Fibroblast of skin of right biceps (primary cell): Measurements from ENCODE around the gene TOR4A.

Experiments
- DNase-seq: peaks from one replicate; pipeline ENCODE4 v3.0.0-alpha.2; 2013

The TOR4A gene

DNA sequence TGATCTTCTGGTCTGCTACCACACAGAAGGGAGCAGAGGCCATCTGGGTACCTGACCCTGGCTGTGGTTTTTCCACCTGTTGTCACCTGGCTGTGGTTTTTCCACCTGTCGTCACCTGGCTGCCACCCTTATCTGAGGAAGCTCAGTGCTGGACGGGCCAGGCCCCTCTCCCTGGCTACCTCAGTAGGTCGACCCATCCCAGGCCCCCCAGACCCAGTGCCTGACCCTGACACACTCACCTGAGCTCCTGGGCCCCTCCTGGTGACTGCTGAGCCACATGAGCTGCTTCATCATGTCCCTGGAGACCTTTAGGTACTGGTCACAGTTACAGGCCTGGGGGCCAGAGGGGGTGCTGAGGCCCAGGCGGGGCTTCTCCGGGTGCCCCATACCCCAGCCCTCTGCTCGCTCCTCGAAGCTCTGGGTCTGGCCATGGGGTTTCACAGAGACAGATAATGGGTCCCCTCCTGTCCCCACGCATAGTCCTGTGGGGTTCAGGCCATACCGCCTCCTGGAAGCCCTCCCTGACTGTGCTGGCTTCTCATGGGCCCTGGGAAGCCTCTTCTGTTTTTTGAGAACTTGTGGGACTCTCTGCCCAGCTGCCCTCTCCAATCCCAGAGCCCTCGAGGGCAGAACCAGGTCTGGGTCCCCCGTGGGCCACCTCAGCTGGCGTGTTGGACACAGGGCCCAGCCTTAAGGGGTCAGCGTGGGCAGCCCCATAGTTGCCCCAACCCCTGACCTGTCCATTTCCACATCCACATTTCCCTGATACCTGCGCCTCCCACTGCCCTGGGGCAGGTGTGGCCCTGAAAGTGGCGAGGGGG is 32.1 kb downstream of the TOR4A start:
- no peak for DNase-seq

DNA sequence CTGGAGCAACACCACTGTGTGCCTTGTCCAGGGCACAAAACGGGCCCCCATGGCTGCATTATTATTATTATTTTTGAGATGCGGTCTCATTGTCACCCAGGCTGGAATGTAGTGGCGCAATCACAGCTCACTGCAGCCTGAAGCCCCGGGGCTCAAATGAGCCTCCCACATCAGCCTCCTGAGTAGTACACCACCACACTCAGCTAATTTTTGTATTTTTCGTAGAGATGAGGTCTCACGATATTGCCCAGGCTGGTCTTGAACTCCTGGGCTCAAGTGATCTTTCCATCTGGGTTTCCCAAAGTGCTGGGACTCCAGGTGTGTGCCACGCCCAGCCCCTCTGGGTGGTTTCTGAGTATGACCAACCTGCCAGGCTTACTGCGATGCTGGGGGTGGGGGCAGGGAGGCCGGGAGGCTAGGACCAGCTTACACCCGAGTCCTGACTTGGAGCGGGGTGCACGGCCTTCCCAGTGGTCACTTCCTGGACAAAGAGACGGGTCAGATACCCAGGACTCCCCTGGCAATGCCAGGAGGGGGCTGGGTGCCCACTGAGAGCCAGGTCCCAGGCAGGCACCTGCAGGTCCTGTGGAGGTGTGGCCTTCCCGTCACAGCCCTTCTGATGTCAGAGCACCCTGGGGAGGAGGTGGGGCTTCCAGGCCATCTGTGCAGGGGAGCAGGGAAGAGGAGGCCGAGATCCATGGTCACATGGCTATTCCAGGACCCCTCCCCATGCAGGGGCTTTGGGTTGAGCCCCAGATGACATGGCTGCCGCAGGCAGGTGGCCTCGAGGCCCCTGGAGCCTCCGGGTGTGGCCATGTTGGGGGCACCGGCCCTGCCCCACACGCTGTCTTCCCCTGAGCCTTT is 32.9 kb downstream of the TOR4A start:
- DNase-seq, result no peak

DNA sequence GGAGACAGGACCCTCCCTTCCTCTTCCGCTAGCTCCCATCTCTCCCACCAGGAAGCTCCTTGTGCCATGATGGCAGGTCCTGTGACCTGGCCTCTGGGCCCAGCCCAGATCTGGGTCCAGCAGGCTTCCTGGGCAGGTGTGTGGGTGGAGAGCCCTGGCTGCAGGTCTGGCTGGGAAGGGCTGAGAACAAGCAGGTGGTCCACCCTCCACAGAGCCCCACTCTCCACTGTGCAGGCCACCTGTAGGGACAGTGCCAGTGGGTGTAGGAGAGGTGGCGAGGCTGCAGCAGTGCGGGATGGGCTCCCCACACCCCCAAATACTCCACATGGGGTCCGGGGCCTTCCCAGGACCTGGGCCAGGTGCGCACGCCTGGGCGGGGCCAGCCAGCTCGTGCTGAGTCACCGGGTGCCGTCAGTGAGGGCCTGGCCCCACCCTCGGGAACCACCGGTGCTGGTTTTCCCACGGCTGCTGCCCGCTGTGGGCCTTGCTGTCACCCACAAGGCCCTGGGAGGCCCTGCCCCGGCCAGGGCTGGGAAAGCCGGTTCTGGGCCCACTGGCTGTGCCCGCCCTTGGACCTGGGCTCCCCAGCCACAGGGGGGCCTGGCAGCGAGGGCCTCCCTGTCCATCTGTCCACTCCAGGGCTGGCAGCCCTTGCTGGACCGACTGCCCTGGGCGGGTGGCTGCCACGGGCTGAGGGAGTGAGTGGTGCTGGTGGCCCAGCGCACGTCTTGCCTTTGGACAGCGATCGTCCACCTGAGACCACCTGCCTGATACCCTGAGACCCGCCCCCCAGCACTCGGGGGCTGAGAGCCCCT is 33.9 kb downstream of the TOR4A start:
- no peak for DNase-seq

DNA sequence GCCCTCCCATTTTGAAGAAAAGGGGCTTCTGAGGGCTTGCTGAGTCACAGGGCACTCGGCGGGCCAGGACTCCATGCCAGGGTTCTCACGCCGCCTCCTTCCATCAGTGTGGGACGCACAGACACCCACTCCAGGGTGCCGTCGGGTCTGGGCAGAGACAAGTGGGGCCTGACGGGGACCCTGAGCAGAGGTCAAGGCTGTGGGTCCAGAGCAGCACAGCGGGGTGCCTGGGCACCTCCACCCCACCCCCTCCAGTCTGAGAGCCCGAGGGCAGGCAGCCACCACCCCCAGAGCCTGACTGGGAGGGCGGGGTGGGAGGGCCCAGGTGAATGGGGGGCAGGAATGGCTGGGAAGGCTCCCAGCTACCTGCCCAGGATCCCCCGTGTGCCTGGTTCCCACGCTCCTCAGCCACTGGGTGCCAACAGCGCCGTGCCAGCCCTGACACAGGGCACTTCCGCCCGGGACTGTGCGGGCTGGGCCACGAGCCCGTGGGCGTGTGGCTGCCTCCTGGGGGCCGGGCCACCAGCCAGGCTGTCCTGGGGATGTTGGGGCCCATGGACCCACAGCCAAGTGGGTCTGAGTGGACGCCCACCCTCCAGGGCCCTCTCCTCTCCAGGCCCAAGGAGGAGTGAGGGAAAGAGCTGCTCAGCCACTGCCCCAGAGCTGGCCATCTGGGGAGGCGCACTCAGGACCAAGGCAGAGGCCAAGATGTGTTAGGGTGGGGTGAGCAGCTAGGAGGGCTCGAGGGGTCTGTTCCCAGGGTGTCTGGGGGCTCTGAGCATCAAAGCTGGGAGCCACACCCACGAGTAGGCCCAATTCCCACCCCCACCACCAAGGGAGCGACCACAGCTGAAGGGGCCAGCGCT is 34.7 kb downstream of the TOR4A start:
- no peak for DNase-seq

DNA sequence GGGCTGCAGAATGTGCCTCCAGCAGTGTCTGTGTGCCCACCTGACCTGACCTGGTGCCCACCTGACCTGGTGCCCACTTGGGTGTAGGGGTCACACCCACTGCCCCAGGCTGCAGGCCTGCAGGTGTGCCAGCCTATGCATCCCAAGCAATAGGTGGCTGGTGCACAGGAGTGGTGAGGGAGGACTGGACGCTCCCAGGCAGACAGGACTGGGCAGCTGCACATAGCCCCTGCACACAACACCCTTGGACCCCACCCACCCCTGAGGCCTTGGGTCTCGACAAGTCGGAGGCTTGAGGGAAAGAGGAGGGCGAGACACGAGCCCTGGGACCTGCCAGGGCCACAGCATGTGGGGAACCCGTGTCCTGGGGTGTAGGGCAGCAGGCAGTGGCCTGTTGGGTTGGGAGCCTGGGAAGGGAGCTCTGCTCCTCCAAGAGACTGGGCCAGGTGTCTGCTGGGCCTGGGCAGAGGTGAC is 35.4 kb downstream of the TOR4A start:
- no peak for DNase-seq

DNA sequence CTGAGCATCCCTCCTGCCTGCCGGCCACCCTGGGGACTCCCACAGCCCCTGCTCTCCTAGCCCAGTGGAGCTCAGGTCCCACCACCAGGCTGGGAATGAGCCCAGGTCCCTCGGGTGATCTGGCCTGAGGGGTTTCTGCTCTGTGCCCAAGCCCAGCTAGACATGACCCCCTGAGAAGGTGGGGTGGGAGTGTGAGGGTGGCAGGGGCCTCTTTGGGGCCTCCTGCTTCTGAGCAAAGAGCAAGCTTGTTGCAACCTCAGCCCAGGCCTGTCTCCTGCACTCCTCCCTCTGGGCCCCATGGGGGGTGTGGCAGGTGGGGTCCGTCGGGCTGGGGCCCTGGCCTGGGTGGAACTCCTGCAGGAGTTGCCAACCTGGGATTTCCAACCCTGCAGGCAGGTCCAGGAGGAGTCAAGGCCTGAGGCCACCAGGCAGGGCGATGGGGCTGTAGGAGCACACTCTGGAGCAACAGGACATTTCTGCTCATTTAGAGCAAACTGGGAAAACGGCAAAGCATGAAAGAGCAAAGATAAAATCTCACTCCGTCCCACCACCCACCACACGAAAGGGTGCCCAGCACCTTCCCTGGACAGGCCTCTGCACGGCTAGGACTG is 35.9 kb downstream of the TOR4A start:
- no peak for DNase-seq

DNA sequence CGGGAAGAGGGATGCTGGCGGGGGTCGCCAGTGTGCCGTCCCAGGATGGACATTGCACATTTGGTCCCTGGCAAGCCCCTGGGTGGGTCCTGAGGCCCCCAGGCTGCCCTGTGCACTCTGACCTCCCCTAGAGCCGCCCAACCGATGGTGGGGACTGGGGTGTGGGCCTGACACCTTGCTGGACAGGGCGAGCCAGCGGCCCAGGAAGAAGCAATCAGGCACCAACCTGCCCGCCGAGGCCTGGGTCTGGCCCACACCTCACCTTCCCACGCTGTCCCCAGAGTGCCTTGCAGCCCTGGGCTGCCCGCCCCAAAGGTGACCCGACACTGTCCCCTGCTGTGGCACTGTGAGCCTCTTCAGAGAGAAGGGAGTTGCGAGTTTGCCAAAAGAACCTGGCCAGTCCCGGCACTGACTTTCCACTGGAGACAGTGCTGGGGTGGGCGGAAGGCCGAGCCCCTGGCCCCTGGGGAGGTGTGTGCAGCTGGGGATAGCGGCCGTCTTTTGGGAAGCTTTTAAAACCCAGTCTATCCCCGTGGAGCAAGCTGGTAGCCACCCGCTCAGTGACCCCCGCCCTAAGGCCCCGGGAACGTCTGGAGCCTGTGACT is 36.5 kb downstream of the TOR4A start:
- DNase-seq, result no peak

DNA sequence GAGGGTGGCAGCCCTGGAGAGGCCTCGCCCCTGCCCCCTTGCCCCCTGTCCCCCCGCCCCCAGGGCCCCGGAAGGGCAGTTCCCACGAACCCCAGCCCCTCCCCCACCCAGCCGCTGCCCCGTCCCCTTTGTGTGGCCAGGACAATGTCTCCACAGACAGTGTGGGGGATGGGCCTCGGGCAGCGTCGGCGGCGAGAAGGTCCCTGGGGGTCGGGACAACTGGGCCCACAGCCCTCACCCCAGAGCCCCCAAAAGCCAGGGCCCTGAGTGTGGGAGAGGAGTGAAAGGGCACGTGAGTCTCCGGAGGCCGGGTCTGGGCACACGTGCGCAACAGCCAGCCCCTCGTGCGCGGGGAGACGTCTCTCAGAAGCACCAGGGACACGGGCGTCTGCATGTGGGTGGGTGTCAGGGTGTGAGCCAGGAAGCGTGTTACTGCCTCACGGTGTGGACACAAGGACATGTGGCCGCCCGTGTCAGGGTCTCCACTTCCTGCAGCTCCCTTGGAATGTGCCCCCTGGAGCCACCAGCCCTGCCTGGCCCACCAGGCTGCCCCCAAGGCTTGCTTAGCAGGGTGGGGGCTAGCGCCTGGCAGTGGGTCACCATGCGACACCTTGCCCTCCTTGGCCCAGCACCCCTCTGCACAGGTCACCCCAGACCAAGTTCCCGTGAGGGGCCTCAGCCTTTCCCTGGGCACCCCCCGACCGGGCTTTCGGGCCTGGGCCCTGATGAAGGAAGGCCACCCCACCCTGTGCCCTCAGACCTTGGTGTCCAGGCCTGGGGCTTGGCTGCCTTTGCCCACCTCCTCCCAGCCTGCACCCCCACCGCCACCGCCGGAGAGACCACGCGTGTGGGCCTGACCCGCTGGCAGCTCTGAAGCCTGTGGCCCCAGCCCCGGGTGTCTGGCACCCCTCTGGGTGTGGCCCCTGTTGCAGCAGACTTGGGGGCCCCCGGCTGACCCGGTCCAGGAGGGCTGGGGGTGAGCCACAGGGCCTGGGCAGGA is 37.3 kb downstream of the TOR4A start:
- DNase-seq, result no peak

DNA sequence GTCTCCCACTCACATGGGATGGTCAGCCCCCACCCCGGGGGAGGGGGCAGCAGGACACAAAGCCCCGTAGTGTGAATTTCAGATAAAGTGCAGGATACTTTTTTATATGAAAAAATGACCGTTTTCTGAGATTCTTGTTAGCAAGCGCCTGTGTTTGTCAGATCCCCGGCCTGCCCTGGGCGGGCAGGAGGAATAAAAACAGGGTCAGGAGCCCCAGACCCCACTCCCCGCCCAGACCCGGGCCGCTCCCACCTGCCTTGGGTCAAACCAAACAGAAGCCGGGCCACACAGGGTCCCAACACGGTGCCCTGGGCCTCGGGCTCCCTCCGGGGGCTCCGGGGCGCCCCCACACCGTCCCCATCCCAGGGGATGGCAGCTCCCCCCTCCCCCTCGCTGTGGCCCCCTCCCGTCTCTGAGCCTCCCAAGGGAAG is 38.1 kb downstream of the TOR4A start:
- DNase-seq, result no peak

DNA sequence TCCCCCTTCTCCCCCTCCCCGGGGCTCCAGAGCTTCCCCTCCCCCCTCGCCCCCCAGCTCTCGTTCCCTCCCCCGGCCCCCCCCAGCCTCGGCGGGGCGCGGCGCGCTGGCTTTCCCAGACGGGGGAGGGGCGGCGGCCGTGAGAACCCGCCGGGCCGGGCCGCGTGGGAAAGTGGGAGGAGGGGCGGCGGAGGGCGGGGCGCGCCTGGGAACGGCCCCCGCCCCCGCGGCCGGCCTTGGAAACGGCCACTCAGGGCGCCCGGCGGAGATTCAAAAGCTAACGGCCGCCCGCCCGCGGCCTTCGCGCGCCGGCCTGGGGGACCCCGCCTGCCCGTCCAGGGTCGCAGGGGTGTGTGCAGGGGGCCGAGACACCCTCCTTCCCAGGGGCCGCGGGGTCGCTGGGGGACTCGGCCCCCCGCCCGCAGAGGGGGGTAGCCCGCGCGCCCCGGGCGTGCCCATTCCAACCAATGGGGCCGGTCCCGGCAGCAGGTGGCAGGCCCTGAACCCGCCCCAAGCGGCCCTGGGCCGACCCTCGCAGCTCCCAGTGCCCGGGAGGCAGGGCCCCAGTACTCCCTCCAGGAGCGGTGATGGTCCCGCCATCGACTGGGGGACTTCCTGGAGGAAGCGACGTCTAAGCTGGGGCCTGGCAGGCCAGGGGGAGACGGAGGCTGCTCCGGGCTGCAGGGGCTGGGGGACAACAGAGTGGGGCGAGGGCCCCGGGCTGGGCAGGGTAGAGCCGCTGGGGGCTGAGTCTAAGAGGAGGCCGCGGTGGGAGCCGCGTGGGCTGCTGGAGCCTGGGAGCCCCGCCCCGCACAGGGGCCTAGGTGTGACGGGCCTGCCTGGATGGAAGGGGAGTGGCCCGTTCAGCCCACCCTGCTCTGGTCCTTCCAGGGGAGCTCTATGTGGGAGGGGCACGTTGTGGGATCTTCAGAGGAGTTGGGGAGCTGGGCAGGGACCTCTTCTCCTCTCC is 38.8 kb downstream of the TOR4A start:
- peak; percentile 56 for DNase-seq

DNA sequence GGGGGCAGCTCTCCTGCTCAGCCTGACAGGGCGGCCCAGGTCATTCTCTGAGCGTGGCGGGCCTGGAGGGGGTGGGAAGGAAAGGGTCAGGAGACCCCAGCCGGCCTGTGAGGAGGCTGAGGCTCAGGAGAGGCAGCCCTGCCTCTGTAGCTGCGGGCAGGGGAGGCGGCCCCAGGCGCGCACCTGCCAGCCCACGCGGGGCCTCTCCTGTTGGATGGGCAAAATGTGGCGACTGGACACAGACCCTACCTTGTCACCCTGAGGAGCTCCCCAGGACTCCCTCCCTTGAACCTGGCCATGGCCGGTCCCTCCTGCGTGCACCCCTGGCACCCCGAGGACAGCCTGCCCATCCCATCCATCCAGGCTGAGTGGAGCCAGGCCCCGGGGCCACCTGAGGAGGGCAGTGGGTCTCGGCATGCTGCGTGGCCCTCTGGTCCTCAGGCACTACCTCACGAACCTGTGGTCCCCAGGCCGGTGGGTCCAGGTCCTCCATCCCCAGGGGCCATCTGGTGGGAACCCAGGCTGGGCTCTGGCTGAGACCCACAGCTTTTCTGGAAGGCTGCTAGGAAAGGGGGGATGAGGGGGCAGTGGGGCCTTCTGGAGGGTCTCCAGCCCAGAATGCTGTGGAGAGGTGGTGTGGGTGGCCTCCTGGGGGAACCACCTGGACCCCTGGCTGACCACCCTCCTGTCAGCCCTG is 39.6 kb downstream of the TOR4A start:
- no peak for DNase-seq

DNA sequence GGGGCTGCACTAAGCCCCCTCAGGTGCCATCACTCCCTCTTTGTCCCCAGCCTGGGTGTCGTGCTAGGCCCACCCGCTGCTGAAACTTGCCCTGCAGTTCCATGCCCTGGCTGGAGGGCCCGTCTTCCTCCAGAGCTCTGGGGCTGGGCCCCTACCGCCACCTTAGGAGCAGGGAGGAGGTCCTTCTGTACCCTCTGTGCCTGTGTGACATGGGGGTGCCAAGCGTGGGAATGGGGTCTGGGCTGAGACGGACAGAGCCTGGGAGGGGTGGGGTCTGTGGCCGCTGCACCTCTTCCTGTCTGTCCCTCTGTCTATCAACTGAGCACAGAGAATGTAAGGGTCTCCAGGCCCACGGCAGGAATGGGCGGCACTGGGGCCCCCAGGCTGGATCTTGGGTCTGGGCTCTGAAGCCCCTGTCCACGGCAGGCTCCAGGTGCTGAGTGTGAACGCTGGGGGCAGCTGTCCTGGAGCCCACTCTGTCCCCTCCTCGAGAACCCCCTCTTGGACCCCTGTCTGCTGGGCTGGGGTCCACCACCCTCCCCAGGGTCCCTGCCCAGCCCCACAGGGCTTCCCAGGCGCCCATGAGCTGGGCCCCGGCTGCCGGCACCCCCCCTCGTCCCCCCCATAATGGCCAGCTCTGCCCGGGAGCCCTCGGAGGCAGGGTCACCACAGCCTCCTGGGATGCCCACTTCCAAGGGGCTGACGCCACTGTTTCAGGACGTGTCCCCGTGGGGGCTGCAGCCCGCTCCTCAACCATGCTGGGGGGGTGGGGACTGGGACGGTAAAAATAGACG is 40.4 kb downstream of the TOR4A start:
- DNase-seq, result no peak

DNA sequence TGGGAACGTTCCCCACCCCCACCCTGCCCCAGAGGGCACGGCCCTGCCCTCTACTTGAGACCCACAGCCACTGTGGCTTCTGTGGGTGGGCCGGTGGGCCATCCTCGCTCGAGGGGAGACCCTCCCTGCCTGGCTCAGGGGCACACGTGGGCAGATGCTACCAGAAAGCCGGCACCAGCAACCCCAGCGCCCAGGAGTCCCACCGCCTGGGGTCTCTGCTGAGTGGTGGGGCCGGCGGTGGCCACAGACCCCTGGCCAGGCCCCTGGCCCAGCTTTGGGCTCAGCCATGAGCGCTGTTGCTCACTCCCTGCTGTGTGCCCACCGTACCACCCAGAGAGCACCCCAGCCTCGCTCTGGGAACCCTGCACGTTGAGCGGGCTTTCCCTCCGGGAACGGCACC is 41.1 kb downstream of the TOR4A start:
- DNase-seq, result no peak

DNA sequence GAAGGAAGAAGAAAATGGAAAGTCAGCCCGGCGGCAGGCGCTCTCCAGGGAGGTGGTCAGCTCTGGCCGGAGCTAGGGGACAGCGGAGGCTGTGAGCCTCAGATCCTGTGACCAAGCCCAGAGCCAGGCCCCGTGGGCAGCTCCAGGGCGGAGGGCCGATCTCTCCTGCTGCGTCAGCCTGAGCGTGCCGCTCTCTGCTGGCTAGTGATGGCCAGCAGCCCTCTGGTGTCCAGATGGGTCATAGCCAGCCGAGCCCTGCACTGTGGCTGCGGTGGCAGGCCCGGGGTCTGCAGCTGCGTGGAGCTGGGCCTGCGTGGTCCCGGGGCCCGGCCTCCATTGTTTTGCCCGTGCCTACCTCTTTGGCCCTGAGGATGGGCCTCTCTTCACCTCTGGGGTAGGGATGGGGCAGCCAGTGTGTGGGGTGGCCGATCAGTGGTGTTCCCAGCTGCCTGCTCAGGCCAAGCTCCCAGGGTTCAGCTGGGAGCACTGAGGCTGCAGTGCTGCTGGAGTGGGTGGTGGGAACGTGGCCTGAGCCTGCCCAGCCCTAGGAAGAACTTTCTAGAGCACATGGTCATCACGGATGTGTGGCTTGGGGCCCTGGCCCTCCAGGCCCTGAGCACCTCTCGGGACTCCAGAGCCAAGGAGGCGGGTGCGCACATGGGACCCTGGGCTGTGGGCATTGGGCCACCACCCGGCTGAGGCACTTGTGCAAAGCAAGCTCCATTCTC is 41.6 kb downstream of the TOR4A start:
- DNase-seq, result no peak

DNA sequence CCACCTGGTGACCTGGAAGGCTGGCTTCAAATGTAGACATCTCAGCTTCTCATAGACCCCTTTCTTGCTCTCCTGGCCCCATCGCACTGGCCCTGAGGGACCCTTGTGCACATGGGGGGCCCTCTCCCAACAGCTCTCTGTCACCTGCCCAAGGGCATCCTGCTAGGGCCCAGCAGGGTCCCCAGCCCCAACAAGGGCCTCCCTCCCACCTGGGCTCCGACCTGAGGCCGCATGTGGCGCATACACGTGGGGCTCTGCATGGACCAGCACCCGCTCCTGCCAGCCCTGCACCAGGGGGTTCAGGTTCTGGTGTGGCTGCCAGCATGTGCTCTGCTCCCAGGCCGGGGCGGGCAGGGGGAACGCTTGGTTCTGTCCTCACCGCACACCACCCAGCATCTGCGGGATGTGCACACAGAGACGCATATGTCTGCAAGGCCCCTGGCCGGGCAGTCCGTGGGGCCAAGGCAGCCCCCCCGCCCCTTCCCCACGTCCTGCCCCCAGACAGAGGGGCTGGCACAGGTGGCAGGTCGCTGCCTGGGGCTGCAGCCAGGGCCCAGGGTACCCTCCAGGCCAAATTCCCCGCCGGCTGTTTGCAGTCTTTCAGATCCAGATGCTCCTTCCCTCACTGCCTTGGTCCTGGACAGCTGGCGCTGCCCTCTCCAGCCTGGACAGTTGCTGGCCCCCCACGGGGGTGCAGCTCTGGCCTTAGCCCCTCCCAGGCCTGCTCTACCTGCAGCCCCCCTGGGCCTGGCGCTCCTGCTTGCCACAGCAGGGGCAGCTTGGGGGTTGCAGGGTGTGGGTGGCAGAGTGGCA is 42.4 kb downstream of the TOR4A start:
- no peak for DNase-seq
